Right renal cortex interstitium (tissue), 3 donors: Measurements from ENCODE around the gene COL19A1. TPM values are rescaled to one million over a fixed set of nuclear protein-coding genes. Genes with fewer than 3 reads are reported as not detected.
"Not testable (repeated sequence)": the region's sequence is repeated elsewhere in the genome, so short reads cannot be mapped to it uniquely, and the experiment has no call there.

Experiments used
- DNase-seq, 3 donors: peaks; one replicate each; pipeline ENCODE4 v3.0.0-alpha.2; 2013; ENCODE audit warnings: low read depth in 3 of 3, low spot score in 2 of 3
- polyA plus RNA-seq, 3 donors: library from polyadenylated mRNA; unstranded; fragments of 120-200 nt; gene quantifications; one replicate each; pipeline ENCODE4 v1.2.1, GENCODE V29; 2013; ENCODE audit not compliant: insufficient read length in 3 of 3

Gene COL19A1
- polyA plus RNA-seq, 3 donors: 3.1 to 3.3 (median 3.1) TPM

GRCh38 chr6:69953491-69953890, 87.1 kb downstream of the COL19A1 start:
- no peak for DNase-seq

DNA sequence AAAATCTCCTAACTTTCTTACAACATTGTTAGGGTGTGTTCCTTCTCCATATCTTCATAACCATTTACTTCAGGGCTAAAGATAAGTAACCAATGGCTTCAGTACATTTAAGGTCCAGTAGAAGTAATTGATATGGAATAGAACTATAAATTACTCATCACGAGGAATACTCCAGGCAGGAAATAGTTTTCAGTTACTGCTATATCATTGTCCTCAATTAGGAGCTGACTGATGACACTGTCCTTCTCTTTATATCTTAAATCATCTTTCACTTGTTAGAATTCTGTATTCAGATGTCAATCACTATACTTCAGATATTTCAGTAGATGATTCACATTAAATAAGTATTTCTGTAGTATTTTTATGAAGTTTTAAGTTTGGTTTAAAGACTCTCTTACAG, 88.4 kb downstream of the COL19A1 start:
- DNase-seq: no peak

DNA sequence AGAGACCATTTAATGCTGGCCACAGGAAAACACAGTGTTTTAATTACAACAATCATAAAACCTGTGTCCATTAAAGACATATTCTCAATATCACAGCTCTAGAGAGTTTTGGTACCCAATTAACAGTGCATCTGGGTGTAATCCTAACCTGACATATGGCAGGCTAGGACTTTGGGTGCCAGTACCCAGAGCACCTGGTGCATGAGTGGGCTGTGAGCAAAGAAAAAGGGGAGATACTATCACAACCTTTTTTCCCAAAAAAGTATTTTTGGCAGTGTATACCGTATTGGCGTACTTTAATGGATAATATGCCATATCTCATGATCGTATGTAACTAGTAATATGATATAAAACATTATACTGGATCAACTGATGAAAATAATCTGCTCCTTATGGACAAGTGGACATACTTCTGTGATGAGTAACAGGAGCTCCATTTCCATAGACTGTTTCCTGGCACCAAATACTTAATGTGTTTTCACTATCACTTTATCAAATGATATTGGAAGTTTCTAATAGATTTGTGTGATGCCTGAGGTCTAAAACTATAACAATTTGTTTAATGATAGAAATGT, 91.7 kb downstream of the COL19A1 start:
- DNase-seq: no peak

GRCh38 chr6:69958978-69959377, 92.6 kb downstream of the COL19A1 start:
- DNase-seq: no peak

GRCh38 chr6:69965974-69966373, 99.6 kb downstream of the COL19A1 start:
- DNase-seq: not testable (repeated sequence)

GRCh38 chr6:69973138-69973537, 106.8 kb downstream of the COL19A1 start:
- no peak for DNase-seq

GRCh38 chr6:69973763-69974162, 107.4 kb downstream of the COL19A1 start:
- DNase-seq: no peak

DNA sequence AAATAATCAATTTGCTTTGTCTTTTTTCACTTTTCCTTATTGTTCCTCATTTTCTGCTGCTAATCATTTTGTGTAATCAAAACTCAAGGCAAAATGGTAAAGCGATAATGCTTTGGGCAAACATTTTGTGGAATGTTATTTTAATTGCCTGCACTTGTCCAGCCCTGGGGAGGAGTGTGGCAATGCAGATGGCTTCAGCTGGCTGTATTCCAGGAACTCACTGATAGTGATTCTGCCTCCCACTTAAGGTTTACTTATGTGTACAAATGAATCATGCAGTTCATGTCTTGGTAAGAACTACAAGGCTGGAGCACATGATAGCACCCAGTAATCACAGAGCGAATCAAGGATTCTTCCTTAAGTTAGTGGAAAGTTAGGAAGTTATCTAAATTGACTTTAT, 107.8 kb downstream of the COL19A1 start:
- no peak for DNase-seq

- DNase-seq: no peak
These were observed 110.3 kb downstream of the COL19A1 start for GRCh38 chr6:69976591-69977090.

GRCh38 chr6:69980624-69981023, 114.3 kb downstream of the COL19A1 start:
- no peak for DNase-seq

GRCh38 chr6:69984506-69984905, 118.2 kb downstream of the COL19A1 start:
- DNase-seq: no peak

DNA sequence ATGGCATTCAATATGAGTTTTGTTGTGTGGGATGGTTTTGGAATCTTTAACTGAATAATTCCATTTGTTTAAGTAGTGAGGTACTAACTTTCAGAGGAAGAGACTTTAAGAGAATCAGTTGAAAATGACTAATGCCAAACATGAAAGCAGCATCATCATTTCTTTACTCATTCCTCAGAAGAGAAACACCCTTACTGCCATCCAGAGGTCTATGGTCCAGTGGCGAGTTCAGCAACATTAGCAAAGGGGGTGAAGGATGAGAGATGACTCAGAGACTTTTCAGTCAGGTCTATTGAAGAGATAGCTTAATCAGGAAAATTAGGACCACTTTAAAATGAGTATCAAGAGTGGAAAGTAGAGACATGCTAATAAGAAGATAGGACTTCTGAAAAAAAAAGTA, 118.8 kb downstream of the COL19A1 start:
- no peak for DNase-seq

DNA sequence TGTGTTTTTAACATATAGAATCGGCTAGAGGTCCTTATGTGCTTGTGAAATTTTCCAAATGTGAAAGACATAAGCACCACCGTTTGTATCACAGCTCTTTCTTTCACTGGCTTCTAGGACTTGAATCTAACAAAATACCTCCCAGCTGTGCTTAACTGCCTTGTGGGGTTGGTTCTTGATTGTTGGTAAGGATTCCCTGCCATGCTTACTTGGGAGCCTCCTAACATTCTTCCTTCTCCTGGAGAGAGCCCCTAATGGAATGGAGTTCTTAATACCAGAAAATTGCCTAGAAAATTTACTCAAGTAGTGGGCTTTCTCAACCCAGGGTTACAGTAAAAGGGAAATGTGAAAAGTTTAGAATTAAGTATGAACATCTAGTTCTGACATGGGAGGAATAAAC, 121.2 kb downstream of the COL19A1 start:
- DNase-seq: no peak

DNA sequence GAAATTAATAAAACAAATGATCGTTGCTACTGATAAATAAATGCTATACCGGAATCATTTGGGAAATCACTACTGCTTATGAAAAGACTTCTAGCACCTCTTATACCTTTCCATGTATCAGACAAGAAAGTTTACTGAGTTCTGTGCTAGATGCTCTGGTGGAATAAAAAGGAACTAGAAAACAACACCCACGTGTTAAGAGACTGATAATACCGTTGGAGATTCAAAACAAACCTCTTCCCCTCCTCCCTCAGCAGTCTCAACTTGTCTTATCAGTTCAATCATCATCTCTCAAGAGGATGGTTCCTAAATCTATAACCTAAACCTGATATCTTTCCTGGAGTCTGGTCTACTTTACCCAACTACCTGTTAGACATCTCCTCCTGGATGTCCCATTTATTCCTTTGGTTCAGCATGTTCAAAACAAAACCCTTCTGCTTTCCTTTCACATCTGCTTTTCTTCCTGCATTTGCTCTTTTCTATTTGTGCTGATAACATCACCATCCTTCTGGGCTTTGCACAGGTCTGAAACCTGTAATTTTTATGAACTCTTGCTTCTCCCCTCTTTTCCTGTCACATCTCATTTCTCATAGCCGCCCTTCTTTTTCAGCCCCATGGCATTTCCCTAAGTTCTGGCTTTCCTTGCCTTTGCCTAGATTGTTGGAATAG, 122.2 kb downstream of the COL19A1 start:
- no peak for DNase-seq

DNA sequence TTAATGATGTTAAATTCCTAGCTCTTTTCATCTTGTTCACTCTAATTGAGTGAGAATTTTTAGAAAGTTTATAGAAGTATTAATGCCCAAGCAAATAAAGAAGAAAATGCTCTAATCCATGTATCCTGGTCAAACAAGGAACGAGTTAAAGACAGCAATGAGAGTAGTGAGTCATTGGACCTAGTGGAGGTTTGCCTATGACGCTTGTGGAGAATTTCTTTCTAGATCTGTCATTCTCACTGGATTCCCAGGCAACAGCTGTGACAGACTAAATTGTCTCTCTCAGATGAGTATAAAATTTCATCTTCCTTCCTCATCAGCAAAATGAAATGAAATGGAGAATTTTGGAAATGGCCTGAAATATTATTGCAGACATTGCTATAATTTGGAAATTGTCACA, 127.9 kb downstream of the COL19A1 start:
- no peak for DNase-seq

- DNase-seq: no peak
These were observed 141.8 kb downstream of the COL19A1 start for GRCh38 chr6:70008189-70008588.

DNA sequence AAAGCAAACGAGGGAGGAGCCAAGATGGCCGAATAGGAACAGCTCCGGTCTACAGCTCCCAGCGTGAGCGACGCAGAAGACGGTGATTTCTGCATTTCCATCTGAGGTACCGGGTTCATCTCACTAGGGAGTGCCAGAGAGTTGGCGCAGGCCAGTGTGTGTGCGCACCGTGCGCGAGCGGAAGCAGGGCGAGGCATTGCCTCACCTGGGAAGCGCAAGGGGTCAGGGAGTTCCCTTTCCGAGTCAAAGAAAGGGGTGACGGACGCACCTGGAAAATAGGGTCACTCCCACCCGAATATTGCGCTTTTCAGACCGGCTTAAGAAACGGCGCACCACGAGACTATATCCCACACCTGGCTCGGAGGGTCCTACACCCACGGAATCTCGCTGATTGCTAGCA, 144.0 kb downstream of the COL19A1 start:
- not testable (repeated sequence) for DNase-seq

GRCh38 chr6:70023201-70023600, 156.8 kb downstream of the COL19A1 start:
- not testable (repeated sequence) for DNase-seq

- no peak for DNase-seq
These were observed 161.9 kb downstream of the COL19A1 start for GRCh38 chr6:70028246-70028645.

DNA sequence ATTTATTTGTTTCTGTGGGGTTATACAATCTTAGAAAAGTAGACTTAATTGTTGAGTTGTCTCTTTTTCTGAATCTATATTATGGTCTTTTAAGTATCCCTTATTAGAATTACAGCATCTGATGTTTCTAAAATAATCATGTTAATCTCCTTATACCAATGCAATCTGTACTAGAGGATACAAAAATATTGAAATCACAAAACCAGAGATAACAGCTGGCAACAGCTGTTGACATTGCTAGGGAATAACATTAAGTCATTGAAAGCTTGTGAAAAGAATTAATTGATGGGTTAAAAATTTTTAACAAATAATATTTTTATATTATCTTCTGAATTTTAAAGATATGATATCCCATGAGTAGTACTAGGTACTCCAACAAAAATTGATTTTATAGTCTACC, 162.6 kb downstream of the COL19A1 start:
- DNase-seq: no peak

DNA sequence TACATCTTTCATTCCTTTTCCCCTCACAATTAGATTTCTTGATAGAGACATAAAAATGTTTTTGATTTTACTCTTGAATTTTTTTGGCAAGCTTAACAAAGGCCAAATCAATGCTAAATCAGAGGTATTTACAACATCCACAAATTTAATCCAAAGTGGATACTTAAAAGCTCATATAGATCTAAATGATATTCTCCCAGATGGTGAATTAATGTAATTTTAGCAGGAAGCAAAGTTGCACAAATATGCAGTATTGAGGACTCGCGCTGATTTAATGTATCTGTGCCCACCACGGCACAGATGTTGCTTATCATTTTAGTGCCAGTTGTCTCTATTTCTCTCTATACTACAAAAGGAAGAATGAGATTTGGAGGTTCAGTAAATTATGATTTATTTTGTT, 167.4 kb downstream of the COL19A1 start:
- DNase-seq: no peak

DNA sequence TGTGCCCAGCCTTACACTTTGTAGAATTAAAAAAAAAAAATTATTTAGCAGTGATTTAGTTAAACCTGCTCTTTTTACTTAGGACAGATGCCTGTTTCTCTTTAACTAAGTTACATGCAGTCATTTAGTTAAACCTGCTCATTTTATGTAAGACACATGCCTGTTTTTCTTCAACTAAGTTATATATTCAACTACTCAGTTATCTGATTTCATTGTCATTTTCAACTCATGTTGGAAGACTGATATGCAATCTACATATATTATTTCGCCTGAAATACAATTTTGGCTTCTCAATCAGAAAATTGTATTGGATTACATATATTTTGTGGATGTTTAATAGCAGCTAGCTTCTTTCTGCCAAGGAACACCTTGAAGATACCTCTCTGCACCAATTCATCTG, 171.1 kb downstream of the COL19A1 start:
- no peak for DNase-seq

GRCh38 chr6:70040766-70041165, 174.4 kb downstream of the COL19A1 start:
- DNase-seq: no peak
